ENCODE results near the gene PRSS1. TPM values are rescaled to one million over a fixed set of nuclear protein-coding genes. Genes with fewer than 3 reads are reported as not detected.

The PRSS1 gene
- total RNA-seq (2022; extraction: Qiagen RNA extraction; ENCODE audit: low read depth), result not detected in 5 replicates

GRCh38 chr7:142749218-142749993, at the start of gene PRSS1:
Gene PRSS1 (plus strand): TSS chr7:142749472. CDS start chr7:142749485, 13 bp downstream.

GRCh38 chr7:142770661-142771352, 21.5 kb downstream of the PRSS1 start, which contains the start of gene PRSS2:
Gene PRSS2 (plus strand): TSS chr7:142770970. CDS start chr7:142770983, 13 bp downstream.

Other genes with a start within 250 kb of the PRSS1 start
- not detected in 5 replicates for gene PRSS2, start 21.5 kb downstream of the PRSS1 start, total RNA-seq (2022; extraction: Qiagen RNA extraction; ENCODE audit: low read depth)
- gene EPHB6, start 105.6 kb downstream of the PRSS1 start, total RNA-seq (2022; extraction: Qiagen RNA extraction; ENCODE audit: low read depth), result 0.17 to 1.2 TPM (median 0.32 TPM) in 5 replicates
- not detected in 5 replicates for gene TRPV6, start 136.3 kb downstream of the PRSS1 start, total RNA-seq (2022; extraction: Qiagen RNA extraction; ENCODE audit: low read depth)
- not detected in 5 replicates for gene TRPV5, start 184.3 kb downstream of the PRSS1 start, total RNA-seq (2022; extraction: Qiagen RNA extraction; ENCODE audit: low read depth)
- gene LLCFC1, start 190.0 kb downstream of the PRSS1 start, total RNA-seq (2022; extraction: Qiagen RNA extraction; ENCODE audit: low read depth), result not detected in 5 replicates
- 0.05 TPM in 1 of 5 replicates, not detected in the others for gene KEL, start 212.9 kb downstream of the PRSS1 start, total RNA-seq (2022; extraction: Qiagen RNA extraction; ENCODE audit: low read depth)